HG02759 (cell line): ENCODE results near the gene OR5A2.
"Not testable (repeated sequence)": the region's sequence is repeated elsewhere in the genome, so short reads cannot be mapped to it uniquely, and the experiment has no call there.

Source experiments
- ATAC-seq: cut with Tn5 transposase; IDR thresholded peaks from one replicate; pipeline ENCODE4 v1.9.1; 2021; ENCODE audit warnings: mild to moderate bottlenecking, moderate library complexity; ENCODE audit not compliant: unreplicated experiment

OR5A2 gene

GRCh38 chr11:59426361-59427067, at the start of gene OR5A2:
Gene OR5A2, minus strand, starts transcription at chr11:59426413. Its CDS starts 3,460 bp downstream, at chr11:59422953.
- no peak for ATAC-seq

GRCh38 chr11:59475176-59475575, 49.0 kb upstream of the OR5A2 start:
- no peak for ATAC-seq

GRCh38 chr11:59473015-59473414, 46.8 kb upstream of the OR5A2 start, which contains the start of gene OR4D10:
Gene OR4D10, plus strand, starts transcription at chr11:59473315. Its CDS starts 4,115 bp downstream, at chr11:59477430.
- no peak for ATAC-seq

GRCh38 chr11:59463190-59463641, 37.0 kb upstream of the OR5A2 start:
- ATAC-seq: no peak

- no peak for ATAC-seq
Measured at GRCh38 chr11:59459916-59460315, 33.7 kb upstream of the OR5A2 start.

- no peak for ATAC-seq
Measured at GRCh38 chr11:59456661-59457060, 30.4 kb upstream of the OR5A2 start, which contains the start of gene OR4D6. Gene OR4D6, plus strand, starts transcription at chr11:59456961. Its CDS starts 0 bp downstream, at chr11:59456961.

GRCh38 chr11:59448484-59448883, 22.3 kb upstream of the OR5A2 start:
- no peak for ATAC-seq

GRCh38 chr11:59445624-59446023, 19.4 kb upstream of the OR5A2 start:
- not testable (repeated sequence) for ATAC-seq

GRCh38 chr11:59437770-59438169, 11.6 kb upstream of the OR5A2 start:
- ATAC-seq: no peak

GRCh38 chr11:59436169-59436568, 10.0 kb upstream of the OR5A2 start, which contains the start of gene OR5A1:
Gene OR5A1, plus strand, starts transcription at chr11:59436469. Its CDS starts 6,700 bp downstream, at chr11:59443169.
- no peak for ATAC-seq

GRCh38 chr11:59429924-59430516, 3.8 kb upstream of the OR5A2 start:
- ATAC-seq: peak; percentile 82

- no peak for ATAC-seq
Measured at GRCh38 chr11:59427068-59427382, 812 bp upstream of the OR5A2 start.

GRCh38 chr11:59425131-59425530, 1.1 kb downstream of the OR5A2 start:
- ATAC-seq: no peak

GRCh38 chr11:59423835-59424234, 2.4 kb downstream of the OR5A2 start:
- ATAC-seq: no peak

GRCh38 chr11:59418156-59418555, 8.1 kb downstream of the OR5A2 start:
- ATAC-seq: no peak

- ATAC-seq: no peak
Measured at GRCh38 chr11:59417023-59417422, 9.2 kb downstream of the OR5A2 start.

GRCh38 chr11:59416613-59417012, 9.6 kb downstream of the OR5A2 start:
- ATAC-seq: no peak

GRCh38 chr11:59415111-59415510, 11.1 kb downstream of the OR5A2 start:
- no peak for ATAC-seq

GRCh38 chr11:59413646-59414045, 12.6 kb downstream of the OR5A2 start:
- ATAC-seq: no peak

- ATAC-seq: no peak
Measured at GRCh38 chr11:59403546-59403945, 22.7 kb downstream of the OR5A2 start.

GRCh38 chr11:59401262-59401552, 25.0 kb downstream of the OR5A2 start:
- ATAC-seq: no peak

- no peak for ATAC-seq
Measured at GRCh38 chr11:59400461-59401261, 25.6 kb downstream of the OR5A2 start.
